HG03439 (cell line): Measurements from ENCODE around the gene COL4A1.
"Not testable (repeated sequence)": the region's sequence is repeated elsewhere in the genome, so short reads cannot be mapped to it uniquely, and the experiment has no call there.

Source experiments
- ATAC-seq: cut with Tn5 transposase; IDR thresholded peaks from one replicate; pipeline ENCODE4 v1.9.1; 2021; ENCODE audit warnings: mild to moderate bottlenecking, moderate library complexity; ENCODE audit not compliant: unreplicated experiment

Gene COL4A1

GRCh38 chr13:110123041-110123809 lies 183.7 kb downstream of the COL4A1 start:
- no peak for ATAC-seq

GRCh38 chr13:110121422-110122083 lies 185.4 kb downstream of the COL4A1 start:
- no peak for ATAC-seq

GRCh38 chr13:110119935-110120905 lies 186.7 kb downstream of the COL4A1 start:
- no peak for ATAC-seq

- ATAC-seq = no peak
These were observed 188.9 kb downstream of the COL4A1 start for GRCh38 chr13:110118106-110118505.

- no peak for ATAC-seq
These were observed 190.9 kb downstream of the COL4A1 start for GRCh38 chr13:110116072-110116487.

- ATAC-seq = no peak
These were observed 191.4 kb downstream of the COL4A1 start for GRCh38 chr13:110115591-110115990.

GRCh38 chr13:110114316-110114715 lies 192.6 kb downstream of the COL4A1 start:
- ATAC-seq = no peak

- ATAC-seq = no peak
These were observed 193.6 kb downstream of the COL4A1 start for GRCh38 chr13:110113284-110113764.

GRCh38 chr13:110112379-110112778 lies 194.6 kb downstream of the COL4A1 start:
- ATAC-seq = not testable (repeated sequence)

GRCh38 chr13:110110783-110111182 lies 196.2 kb downstream of the COL4A1 start:
- ATAC-seq = no peak

- no peak for ATAC-seq
These were observed 197.0 kb downstream of the COL4A1 start for GRCh38 chr13:110109910-110110309.

GRCh38 chr13:110109140-110109783 lies 197.7 kb downstream of the COL4A1 start:
- no peak for ATAC-seq

GRCh38 chr13:110108348-110109139 lies 198.4 kb downstream of the COL4A1 start:
- ATAC-seq = no peak

GRCh38 chr13:110107568-110108347 lies 199.2 kb downstream of the COL4A1 start:
- ATAC-seq = no peak

- no peak for ATAC-seq
These were observed 200.2 kb downstream of the COL4A1 start for GRCh38 chr13:110106726-110107125.

- ATAC-seq = no peak
These were observed 201.8 kb downstream of the COL4A1 start for GRCh38 chr13:110105136-110105535.

GRCh38 chr13:110103534-110103933 lies 203.4 kb downstream of the COL4A1 start:
- ATAC-seq = no peak

- no peak for ATAC-seq
These were observed 203.9 kb downstream of the COL4A1 start for GRCh38 chr13:110103026-110103425.

GRCh38 chr13:110102053-110102452 lies 204.9 kb downstream of the COL4A1 start:
- no peak for ATAC-seq
